Measurements from ENCODE around the gene CCN5. TPM values are rescaled to one million over a fixed set of nuclear protein-coding genes. Genes with fewer than 3 reads are reported as not detected.
"Not testable (repeated sequence)": the region's sequence is repeated elsewhere in the genome, so short reads cannot be mapped to it uniquely, and the experiment has no call there.

CCN5 gene
- total RNA-seq, 2 donors from 2014 or later = 85.1 to 118 TPM

GRCh38 chr20:44756956-44757355, 41.8 kb downstream of the CCN5 start:
- Histone ChIP-seq H3K27me3 (no peaks in the 10 kb centered on the region), H3K4me3 (no peak overlapping the region), H3K27ac (no peak overlapping the region), H3K4me1 (peaks cover 0 to 9% of the 10 kb centered on the region in 2 donors), H3K9me3 (no peaks in the 10 kb centered on the region), H3K36me3 (no peaks in the 10 kb centered on the region)
- no peak for DNase-seq (ENCODE audit: low spot score)
- no peak for TF ChIP-seq CTCF (IDR thresholded peaks at IDR 0.05)

GRCh38 chr20:44758247-44759101, 43.3 kb downstream of the CCN5 start:
- Histone ChIP-seq H3K4me3 (no peak overlapping the region), H3K9me3 (no peaks in the 10 kb centered on the region), H3K36me3 (no peaks in the 10 kb centered on the region), H3K27me3 (no peaks in the 10 kb centered on the region), H3K4me1 (peaks cover 0 to 21% of the 10 kb centered on the region in 2 donors), H3K27ac (no peak overlapping the region)
- DNase-seq (ENCODE audit: low spot score) = no peak
- TF ChIP-seq CTCF (IDR thresholded peaks at IDR 0.05) = no peak

- Histone ChIP-seq H3K36me3 (no peaks in the 10 kb centered on the region), H3K27me3 (no peaks in the 10 kb centered on the region), H3K9me3 (no peaks in the 10 kb centered on the region), H3K4me3 (no peak overlapping the region), H3K4me1 (peaks cover 0 to 21% of the 10 kb centered on the region in 2 donors), H3K27ac (no peak overlapping the region)
- TF ChIP-seq CTCF (IDR thresholded peaks at IDR 0.05) = no peak
- DNase-seq (ENCODE audit: low spot score) = no peak
Observed at GRCh38 chr20:44759595-44759994, 44.4 kb downstream of the CCN5 start.

GRCh38 chr20:44761423-44761822, 46.3 kb downstream of the CCN5 start:
- Histone ChIP-seq H3K36me3 (no peaks in the 10 kb centered on the region), H3K27me3 (no peaks in the 10 kb centered on the region), H3K27ac (peak overlapping the region; percentile 47 to 65), H3K4me3 (no peak overlapping the region), H3K9me3 (no peaks in the 10 kb centered on the region), H3K4me1 (peaks cover 0 to 21% of the 10 kb centered on the region in 2 donors)
- DNase-seq (ENCODE audit: low spot score) = no peak
- no peak for TF ChIP-seq CTCF (IDR thresholded peaks at IDR 0.05)

- TF ChIP-seq CTCF (IDR thresholded peaks at IDR 0.05) = no peak
- Histone ChIP-seq H3K27ac (peak overlapping the region; percentile 47 to 65), H3K4me3 (no peak overlapping the region), H3K4me1 (peaks cover 0 to 21% of the 10 kb centered on the region in 2 donors), H3K9me3 (no peaks in the 10 kb centered on the region), H3K27me3 (no peaks in the 10 kb centered on the region), H3K36me3 (no peaks in the 10 kb centered on the region)
- no peak for DNase-seq (ENCODE audit: low spot score)
Observed at GRCh38 chr20:44762466-44763140, 47.4 kb downstream of the CCN5 start.

- not testable (repeated sequence) for H3K4me3 ChIP-seq; H3K27me3 ChIP-seq; H3K36me3 ChIP-seq; DNase-seq (ENCODE audit: low spot score); H3K9me3 ChIP-seq; H3K27ac ChIP-seq
- peaks cover 0 to 21% of the 10 kb centered on the region in 2 donors for H3K4me1 ChIP-seq
Observed at GRCh38 chr20:44763798-44764197, 48.6 kb downstream of the CCN5 start.

All from right atrium auricular region (tissue), 2 donors.